Stimulated activated CD8-positive, alpha-beta memory T cell treated with anti-CD3 and anti-CD28 coated beads, Interleukin-15, amount 100 ng/mL, for 48 hours (primary cell): ENCODE data around the gene KLF7.
A peak's percentile ranks its signal among the peaks of the same experiment; 100 is the strongest.

Source experiments
- DNase-seq, 2 donors: peaks; one replicate each; pipeline ENCODE4 v3.0.0-alpha.2; 2020; ENCODE audit warnings: low read depth in 2 of 2

Gene KLF7

DNA sequence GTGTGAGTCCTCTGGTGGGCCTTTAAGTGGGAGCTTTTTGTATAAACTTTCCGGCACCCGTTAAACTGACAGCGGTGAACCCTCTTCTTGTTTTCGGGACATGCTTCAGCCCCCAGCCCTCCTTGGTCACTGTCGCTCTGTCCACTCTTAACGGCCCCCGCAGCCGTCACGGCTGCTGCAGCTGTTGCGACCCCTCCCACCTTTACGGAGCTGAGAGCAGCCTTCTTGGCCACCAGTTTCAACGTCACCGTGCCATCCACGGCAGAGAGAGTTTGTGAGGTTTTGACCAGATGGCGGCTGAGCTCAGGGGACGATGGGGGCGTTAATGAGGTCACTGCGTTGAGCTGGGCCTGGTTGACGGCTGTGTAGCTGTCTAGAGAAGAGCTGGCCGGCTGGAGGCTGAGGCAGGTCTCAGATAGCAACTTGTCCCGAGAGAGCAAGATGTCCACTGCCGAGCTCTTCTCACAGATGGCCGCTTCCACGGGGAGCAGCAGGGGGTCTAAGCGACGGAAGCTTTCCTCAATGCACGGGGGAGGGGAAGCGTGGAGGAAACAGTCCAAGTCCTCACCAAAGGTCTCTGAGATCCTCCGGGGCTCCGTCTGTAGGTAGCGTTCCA lies 41.9 kb downstream of the KLF7 start:
- DNase-seq = no peak

DNA sequence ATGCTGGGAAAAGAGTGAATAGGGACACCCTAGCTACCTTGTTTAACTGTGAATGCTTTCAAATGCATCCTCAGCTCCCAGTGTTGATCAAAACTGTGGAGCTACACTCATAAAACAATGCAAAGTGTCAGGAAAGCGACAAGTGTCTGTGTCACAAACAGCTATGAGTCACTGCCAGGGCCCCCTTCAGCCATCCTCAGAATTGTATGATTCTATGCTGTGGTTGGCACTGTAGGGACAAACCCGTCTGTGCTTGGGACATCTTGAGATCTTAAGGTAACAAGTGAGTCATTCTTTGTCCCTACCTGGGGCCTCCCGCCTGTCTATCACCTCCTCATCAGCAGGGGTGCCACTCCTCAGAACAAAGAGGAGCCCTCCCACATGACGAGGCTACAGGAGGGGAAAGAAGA lies 42.4 kb downstream of the KLF7 start:
- peak; percentile 50 to 66 for DNase-seq

DNA sequence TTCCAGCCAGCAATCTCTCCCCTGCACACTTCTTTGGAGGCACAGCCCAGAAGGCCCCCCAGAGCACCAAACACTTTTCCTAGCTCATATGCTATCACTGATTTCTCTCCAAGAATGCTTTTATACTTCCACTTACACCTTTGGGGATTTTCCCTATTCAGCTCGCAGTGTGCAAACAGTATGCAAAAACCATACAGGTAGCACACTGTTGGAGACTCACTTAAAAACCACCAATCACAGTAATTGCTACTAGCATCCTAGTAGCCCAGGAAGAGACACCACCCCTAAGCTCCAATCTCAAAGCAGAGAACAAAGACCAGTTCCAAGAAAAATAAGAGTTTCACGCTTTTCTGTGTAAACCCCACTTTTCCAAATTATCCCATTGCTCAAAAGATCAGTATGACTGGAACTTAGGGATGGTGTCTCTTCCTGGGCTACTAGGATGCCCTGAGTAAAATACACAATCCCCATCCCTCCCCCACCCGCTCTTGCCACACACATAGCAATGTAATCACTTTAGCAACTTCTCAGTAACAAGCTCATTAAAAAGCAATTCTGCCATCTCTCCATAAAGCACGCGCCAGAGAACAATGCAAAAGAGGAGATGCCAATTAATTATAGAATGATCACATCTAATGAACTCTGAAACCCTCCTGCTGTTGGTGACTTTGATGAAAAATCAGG lies 43.0 kb downstream of the KLF7 start:
- no peak for DNase-seq

DNA sequence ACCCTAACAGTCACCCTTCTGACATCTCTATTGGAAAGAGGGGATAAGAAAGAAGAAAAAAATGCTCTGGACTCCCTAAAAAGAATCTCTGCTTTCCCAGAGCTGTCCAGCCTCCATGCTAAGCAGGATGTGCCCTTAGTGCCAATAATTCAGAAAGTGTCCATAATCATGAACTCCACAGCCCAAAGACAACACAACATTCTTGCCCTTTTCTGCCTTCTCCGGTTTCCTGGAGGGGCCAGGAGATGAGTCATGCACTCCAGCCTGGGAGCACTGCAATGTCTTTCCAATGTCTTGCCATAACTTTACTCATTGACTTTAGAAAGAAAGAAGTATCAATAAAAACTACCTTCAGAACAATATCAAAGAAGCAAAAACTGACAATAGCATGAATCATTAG lies 44.0 kb downstream of the KLF7 start:
- DNase-seq = no peak

DNA sequence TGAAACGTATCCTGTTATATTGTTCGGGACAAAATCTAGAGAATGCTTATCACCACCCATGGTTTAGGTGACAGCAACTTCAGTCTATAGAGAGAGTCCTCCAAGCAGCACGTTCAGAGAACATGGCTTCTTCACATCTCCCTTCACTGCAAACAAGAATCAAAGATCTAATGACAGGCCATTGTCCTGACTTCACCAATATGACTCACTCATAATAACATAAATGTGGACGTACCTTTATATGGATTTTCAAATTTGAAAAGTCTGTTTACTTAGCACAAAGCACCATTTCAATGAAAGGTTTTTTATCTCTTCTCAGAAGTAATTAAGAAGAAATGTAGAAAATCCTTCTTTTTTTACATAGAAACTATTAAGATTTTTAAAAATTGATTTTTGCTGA lies 46.7 kb downstream of the KLF7 start:
- DNase-seq = no peak

DNA sequence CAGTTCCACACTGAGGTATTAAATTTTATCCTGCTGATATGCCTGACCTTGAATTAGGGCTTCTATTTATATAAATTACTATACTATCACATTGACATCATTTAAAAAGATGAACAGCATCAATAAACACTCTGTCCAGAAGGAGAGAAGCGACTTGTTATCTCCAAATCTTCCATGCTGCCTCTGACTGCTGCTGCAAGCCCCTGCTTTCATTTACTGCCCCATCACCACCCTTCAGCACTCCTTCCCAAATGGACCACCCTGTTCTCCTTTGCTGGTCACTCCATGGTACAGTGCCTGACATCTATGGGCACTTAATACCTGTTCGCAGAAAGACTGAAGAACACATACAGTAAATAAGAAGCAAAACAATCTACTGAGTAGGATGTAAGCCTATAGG lies 48.1 kb downstream of the KLF7 start:
- DNase-seq = no peak

DNA sequence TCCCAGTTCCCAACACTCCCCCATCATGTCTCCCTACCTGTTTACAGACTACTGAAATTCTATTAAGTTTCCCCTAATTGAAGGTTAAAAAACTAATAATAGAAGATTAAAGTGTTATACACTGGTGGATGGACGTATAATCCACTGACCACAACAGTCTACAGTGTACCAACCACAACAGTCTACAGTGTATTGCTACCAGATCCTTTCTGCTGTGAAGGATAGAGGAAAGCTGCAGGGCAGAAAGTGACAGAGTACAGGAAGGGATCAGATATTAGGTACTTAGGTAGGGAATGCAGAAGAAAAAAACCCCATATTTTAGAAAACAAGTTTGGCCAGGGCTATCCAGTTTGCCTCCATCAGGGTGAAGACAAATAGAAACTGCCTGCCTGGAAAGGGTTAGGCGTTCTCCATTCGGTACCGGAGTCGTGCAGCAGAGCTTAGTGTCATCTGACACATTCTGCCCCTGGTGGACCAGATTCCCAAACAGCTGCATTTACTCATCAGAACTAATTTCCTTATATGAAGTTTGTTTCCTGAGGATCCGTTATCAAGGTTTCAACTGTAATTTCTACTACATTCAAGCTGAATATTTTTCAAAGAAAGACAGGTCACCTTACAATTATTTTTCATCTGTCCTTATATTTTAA lies 49.9 kb downstream of the KLF7 start:
- no peak for DNase-seq

DNA sequence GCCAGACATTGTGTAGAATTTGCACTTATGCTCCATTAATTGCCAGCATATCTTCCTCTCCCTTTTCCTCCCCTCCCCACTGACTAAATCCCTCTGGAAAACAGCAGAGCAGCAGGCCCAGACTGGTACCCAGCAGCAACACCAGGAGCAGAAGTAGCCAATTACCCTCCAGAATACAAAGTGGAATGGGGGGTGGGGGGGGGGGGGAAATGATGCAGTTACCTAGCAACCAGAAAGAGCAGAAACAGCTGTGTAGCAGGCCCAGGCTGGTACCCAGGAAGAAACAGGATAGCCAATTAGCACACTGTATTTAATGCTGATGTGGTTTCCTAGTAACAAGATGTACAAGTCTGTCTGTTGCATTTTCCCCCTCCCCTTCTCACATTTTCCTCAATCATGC lies 52.3 kb downstream of the KLF7 start:
- no peak for DNase-seq

DNA sequence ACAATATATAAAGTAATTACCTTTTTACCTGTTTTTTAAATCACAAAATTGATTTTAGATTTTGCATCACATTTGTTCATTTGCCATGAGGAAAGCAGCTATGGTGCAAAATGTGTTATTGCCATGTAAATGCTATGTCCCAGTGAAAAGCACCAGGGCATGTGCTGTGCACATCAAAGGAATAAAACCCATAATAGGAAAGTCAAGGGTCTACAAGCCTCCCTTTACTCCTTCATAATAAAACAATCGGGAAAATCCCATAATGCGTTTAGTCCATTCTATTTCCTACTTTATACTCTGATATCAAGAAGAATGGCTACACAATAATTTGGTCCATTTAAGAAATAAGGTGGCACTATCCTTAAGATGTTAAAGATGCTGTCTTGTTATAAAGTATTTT lies 53.0 kb downstream of the KLF7 start:
- no peak for DNase-seq

DNA sequence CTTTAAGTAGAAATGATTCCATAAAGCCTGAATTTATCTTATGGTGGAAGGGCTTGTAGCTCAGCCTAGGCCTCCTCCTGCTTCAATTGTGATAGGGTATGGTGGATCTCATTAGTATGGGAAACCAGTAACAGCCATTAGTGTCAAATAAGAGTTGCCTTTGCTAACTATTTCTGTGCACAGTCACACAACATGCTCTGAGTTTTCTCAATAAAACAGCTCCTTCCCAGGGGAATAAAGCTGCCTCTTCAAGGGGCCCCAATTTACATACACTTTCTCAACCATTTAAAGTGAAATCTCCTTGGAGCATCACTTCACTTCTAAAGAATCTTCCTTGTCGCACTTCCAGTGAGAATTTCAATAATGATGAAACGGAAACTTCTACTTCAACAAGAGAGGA lies 53.4 kb downstream of the KLF7 start:
- DNase-seq = no peak

DNA sequence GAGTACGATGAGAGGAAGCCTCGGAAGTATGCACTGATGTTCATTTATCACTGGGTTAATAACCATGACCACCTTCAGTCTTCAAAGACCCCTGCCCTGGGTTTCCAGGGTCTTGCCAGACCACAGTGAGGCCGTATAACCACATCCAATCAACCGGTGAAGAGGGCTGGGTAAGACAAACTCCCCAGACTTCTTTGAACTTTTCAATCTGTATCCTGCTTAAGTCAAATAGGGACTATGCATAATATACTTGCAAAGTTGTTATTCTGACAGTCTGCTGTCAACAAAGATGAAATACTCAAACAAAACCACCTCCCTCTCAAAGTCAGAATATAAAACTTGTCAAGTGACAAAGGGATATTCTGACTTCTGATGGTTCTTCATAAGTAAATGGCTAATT lies 54.0 kb downstream of the KLF7 start:
- DNase-seq = no peak

DNA sequence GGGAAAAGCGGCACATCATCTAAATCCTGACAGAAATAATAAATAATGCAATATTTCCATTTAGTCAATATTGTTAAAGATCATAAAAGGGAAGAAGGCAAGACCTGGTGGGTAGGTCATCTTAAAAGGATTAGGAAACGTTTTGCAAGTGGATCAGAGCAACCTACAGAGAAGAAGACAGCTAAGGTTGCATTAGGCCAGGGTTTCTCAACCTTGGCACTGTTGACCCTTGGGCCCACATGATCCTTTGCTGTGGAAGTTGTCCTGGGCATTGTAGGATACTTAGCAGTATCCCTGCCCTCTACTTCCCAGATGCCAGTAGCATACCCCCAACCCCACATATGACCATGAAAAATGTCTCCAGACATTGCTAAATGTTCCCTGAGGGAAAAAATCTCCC lies 55.0 kb downstream of the KLF7 start:
- no peak for DNase-seq

DNA sequence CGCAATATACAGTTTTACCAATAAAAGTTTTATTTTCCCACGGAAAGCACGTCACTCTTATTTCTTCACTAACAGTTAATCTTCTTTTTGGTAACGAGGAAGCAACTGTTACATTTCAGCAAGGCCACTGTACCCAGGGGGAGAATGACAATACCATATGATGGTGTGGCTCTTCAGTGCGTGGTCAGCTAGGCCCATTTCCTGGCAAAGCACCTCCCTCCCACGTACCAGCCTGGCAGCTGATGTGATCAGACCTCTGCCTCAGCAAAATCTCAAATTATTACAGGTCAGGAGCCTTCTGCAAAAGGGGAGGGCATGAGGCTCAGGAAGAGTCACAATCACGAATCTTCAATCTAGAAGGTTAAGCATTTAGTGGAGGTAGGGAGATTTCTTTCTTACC lies 55.4 kb downstream of the KLF7 start:
- DNase-seq = no peak

DNA sequence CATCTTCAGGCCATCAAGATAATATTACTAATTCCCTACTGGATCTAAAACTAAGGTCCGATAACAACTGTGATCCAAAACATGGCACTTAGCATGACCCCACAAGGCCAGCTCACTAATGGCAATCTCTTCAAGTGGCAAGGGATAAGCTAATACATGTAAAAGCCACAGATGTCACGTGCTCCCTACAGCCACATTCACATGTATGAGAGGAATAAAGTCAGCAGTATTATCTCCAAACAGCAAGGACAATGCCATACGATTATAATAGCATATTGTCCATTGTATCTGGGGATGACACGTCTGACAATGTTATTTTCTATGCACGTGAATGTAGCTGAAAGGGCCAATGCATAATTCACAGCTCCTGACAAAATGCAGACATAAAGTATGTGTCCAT lies 56.0 kb downstream of the KLF7 start:
- no peak for DNase-seq

DNA sequence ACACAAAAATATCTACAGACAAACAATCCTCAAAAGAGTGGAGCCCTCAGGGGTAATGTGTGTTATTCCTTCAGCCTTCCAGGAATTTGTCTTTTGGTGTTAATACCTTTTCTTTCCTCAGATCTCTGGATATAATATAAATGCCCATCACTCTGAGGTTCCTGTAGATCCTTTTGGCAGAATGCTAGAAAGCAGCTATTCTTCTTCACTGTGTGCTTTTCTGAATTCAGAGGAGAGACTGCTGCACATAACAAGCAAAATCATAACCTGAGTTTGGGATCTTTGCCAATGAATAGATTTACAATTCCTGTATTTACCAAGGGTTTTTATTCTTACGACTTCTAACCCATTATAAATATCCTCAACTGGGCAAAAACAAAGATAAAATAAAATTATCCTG lies 57.3 kb downstream of the KLF7 start:
- no peak for DNase-seq

DNA sequence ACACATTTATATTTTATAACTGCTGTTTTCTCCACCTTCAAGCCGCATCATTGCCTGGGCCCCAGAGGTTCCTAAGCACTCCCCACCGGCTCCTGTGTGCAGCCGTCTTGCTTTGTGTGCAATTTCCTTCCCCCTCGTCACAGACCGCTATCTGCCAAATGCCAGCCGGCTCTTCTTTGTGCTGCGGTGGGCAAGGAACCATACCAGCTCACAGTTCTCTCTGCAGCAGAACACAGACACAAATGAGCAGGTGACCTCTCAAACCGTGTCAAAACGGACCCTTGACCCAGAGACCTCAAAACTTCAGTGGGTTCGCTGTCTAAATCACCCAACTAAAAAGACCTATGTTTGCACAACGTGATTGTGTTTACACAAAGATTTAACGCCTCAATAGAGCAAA lies 58.2 kb downstream of the KLF7 start:
- no peak for DNase-seq

DNA sequence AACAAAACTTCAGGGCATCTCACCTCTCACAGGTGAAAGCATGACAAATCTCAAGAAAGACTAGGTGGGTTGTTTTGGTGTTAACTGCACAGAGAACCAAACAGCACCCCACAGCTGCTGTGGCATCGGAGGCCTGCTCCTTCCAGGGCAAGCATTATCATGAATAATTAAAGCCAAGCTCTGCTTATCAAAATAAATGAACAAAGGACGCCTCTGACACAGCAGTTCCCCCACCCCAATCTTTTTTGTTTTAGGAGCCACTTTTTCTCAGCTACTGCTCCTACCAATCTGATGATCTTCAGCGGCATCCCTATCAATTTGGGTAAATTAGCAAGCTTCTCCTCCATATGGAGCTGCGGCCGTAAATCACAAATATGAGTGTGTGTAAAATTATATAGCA lies 58.6 kb downstream of the KLF7 start:
- DNase-seq = no peak

DNA sequence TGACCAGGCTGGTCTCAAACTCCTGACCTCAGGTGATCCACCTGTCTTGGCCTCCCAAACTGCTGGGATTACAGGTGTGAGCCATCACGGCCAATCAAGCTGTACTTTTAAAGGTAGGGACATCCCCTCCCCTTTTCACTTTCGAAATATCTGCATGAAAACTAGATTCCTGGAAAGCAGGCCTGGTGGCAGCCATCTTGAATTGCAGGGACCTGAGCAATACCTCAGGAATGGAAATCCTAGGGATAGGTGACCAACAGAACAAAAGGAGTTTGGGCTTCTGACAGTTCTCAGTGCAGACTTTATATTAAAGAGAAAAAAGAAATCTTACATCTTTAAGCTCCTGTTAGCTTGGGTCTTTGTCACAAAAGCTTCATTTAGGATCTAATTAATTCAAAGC lies 62.6 kb downstream of the KLF7 start:
- no peak for DNase-seq

DNA sequence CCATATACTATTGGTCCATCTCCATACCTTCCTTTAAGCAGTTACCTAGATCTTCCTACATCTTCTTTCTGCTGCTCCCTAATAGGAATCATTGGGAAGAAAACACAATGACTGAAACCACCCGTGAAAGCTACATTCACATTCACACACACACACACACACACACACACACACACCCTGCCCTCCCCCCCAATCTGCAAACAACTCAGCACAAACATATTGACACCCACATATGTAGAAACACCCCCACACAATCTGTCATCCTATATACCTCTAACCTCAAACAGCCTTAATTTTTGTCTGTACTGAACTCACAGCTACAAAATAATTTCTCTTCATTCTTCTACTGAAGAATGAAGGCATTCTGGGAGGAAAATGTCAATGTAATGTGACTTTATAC lies 63.8 kb downstream of the KLF7 start:
- DNase-seq = no peak

DNA sequence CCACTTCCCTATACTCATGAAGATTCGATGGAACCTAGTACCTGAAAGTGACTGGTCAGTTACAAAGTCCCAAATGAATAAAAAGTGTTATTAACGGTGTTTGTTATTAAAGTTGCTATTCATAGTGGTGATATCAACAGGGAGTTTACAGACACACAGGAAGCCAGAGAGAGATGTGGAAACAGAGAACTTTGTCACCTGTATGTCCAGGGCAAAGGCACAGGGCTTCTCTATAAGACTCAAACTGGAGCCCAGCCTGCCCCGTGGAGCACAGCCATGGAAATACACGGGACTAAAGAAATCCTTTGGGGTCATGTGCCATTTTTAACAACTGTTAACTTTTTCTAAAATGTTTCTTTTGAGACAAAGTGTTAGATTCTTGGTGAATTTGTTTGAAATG lies 68.5 kb downstream of the KLF7 start:
- DNase-seq = no peak

DNA sequence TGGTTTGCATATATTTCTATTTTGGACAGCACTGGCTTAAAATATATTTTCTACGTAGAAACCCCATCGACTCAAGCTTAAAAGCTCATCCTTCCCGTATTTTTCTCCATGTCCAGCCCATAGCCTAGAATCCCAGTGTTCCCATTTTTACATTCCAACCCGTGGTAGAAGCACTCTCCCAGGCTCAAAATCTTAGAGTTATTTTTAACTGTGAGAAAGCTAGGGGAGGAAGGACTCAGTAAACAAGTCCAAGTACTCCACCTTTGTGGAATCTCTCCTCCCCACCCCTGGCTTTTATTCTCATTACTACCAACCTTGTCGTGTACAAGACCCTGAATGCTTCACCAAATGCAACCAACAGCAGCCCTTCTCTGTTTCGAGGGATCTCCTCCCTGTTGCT lies 69.8 kb downstream of the KLF7 start:
- no peak for DNase-seq

DNA sequence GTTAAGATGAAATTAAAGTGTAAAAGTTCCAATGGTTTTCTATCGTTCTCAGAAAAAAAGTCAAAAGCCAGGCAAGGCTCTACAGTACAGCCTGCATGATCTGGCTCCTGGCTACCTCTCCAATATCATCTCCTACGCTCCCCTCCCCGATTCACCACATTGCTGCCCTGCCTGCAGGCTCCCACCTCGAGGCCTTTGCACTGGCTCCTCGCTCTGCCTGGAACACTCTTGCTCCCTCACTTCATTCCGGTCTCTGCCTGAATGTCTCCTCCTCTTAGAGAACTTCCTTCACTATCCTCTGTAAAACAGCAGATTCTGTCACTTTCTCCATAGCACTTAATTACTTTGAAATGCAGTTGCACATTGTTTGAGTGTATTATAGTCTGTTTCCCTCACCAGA lies 72.5 kb downstream of the KLF7 start:
- DNase-seq = no peak

DNA sequence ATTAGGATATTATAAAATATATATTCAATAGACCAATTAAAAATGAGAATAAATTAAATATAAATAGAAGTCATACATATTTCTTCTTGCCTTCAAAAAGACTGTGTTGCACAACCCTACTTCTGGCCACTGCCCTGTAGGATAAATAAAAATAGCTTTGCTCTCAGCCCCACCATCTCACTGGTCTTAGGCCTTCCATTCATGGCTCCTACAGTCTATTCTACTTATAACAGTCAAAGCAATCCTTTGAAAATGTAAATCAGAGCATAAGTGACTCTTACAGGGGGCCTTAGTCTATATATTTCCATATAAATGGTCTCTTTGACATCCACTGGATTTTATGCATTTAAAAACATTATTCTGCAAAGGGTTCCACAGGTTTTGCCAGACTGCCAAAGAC lies 72.9 kb downstream of the KLF7 start:
- DNase-seq = no peak

DNA sequence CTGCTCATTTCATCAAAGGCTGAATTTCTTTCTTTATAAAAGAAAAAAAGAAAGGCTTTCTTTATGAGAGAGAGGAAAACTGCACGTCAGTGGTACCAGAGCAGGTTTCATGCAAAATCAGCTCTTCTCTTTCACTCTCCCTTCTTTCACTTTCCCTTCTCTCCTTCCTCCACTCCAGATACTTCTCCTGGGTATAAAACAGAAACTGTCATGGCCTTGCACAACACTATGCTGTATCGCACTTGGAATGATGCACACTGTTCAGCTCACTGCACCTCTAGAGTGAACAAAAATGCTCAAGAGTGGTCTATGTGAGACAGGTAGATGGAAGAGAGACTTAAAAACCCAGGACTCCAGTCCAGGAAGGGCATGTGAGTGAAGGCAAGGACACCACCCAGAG lies 73.8 kb downstream of the KLF7 start:
- DNase-seq = no peak
